NCI-H510A (cell line): Measurements from ENCODE around the gene FZD1.

Experiments
- DNase-seq: peaks from one replicate; lab custom pipeline; 2025; lab: John Stamatoyannopoulos, UW

The FZD1 gene

GRCh38 chr7:91264924-91265681, 870 bp downstream of the FZD1 start:
- peak; percentile 37 for DNase-seq

- no peak for DNase-seq
Measured at GRCh38 chr7:91265693-91266066, 1.4 kb downstream of the FZD1 start.

GRCh38 chr7:91266067-91266688, 1.9 kb downstream of the FZD1 start:
- peak; percentile 12 for DNase-seq

- no peak for DNase-seq
Measured at GRCh38 chr7:91266689-91267090, 2.5 kb downstream of the FZD1 start.

GRCh38 chr7:91267171-91267955, 3.1 kb downstream of the FZD1 start:
- DNase-seq = no peak

GRCh38 chr7:91270372-91270771, 6.1 kb downstream of the FZD1 start:
- no peak for DNase-seq

GRCh38 chr7:91276909-91277308, 12.7 kb downstream of the FZD1 start:
- no peak for DNase-seq

- no peak for DNase-seq
Measured at GRCh38 chr7:91280185-91280584, 16.0 kb downstream of the FZD1 start.

- DNase-seq = no peak
Measured at GRCh38 chr7:91280604-91281003, 16.4 kb downstream of the FZD1 start.

- DNase-seq = no peak
Measured at GRCh38 chr7:91285696-91286355, 21.6 kb downstream of the FZD1 start.

- no peak for DNase-seq
Measured at GRCh38 chr7:91286432-91286831, 22.2 kb downstream of the FZD1 start.

GRCh38 chr7:91287371-91288084, 23.3 kb downstream of the FZD1 start:
- DNase-seq = no peak

- DNase-seq = no peak
Measured at GRCh38 chr7:91288208-91288824, 24.1 kb downstream of the FZD1 start.

GRCh38 chr7:91289633-91290254, 25.5 kb downstream of the FZD1 start:
- DNase-seq = no peak

GRCh38 chr7:91291302-91291701, 27.1 kb downstream of the FZD1 start:
- no peak for DNase-seq

- DNase-seq = no peak
Measured at GRCh38 chr7:91291902-91292301, 27.7 kb downstream of the FZD1 start.

GRCh38 chr7:91292506-91292905, 28.3 kb downstream of the FZD1 start:
- no peak for DNase-seq

- no peak for DNase-seq
Measured at GRCh38 chr7:91293136-91293535, 28.9 kb downstream of the FZD1 start.

GRCh38 chr7:91293840-91294239, 29.6 kb downstream of the FZD1 start:
- no peak for DNase-seq

- no peak for DNase-seq
Measured at GRCh38 chr7:91294639-91295220, 30.5 kb downstream of the FZD1 start.

- no peak for DNase-seq
Measured at GRCh38 chr7:91295576-91295975, 31.3 kb downstream of the FZD1 start.
